WTC11 (cell line): ENCODE results near the gene TPX2. TPM values are rescaled to one million over a fixed set of nuclear protein-coding genes. Genes with fewer than 3 reads are reported as not detected.
"Not testable (repeated sequence)": the region's sequence is repeated elsewhere in the genome, so short reads cannot be mapped to it uniquely, and the experiment has no call there.

Source experiments
- ATAC-seq: fragments of 200-7000 bp; cut with Tn5 transposase; 2 replicates; pipeline ENCODE4 v1.10.0; 2021; ENCODE audit warnings: mild to moderate bottlenecking, moderate library complexity
- CTCF ChIA-PET: fragments of 300-600 bp; sonication (Branson Sonifier 250); formaldehyde crosslinking; loops from one replicate; lab custom pipeline; 2021; ENCODE audit warnings: antibody characterized with exemption; lab: Charles Lee
- POLR2A ChIA-PET: fragments of 350-600 bp; sonication (Branson Sonifier 250); formaldehyde crosslinking; loops from one replicate; lab custom pipeline; 2021; ENCODE audit warnings: antibody characterized with exemption; lab: Charles Lee
- DNase-seq: peaks from one replicate; pipeline ENCODE4 v3.0.0; 2021; ENCODE audit warnings: low spot score
- H3K27ac Mint-ChIP-seq: 2 replicates; pipeline ENCODE4 v1.8.0; 2021; ENCODE audit warnings: mixed read lengths
- H3K27me3 Mint-ChIP-seq: 2 replicates; pipeline ENCODE4 v1.8.0; 2021; ENCODE audit warnings: low read depth, mild to moderate bottlenecking, moderate library complexity, mixed read lengths
- H3K36me3 Mint-ChIP-seq: 2 replicates; pipeline ENCODE4 v1.8.0; 2021; ENCODE audit warnings: mixed read lengths
- H3K4me1 Mint-ChIP-seq: 2 replicates; pipeline ENCODE4 v1.8.0; 2022; ENCODE audit warnings: mixed read lengths
- H3K4me3 Mint-ChIP-seq: 2 replicates; pipeline ENCODE4 v1.8.0; 2021; ENCODE audit warnings: mild to moderate bottlenecking, moderate library complexity, mixed read lengths
- H3K9me3 Mint-ChIP-seq: 2 replicates; pipeline ENCODE4 v1.8.0; 2021; ENCODE audit warnings: mixed read lengths
- ATF1 ChIP-seq: sonication (generic); formaldehyde crosslinking; IDR thresholded peaks from 2 replicates; pipeline ENCODE4 v1.8.1; 2023; ENCODE audit warnings: mild to moderate bottlenecking, moderate library complexity, missing genetic modification reagents
- FOXJ3 ChIP-seq: sonication (generic); formaldehyde crosslinking; IDR thresholded peaks from 2 replicates; pipeline ENCODE4 v1.9.0; 2021; ENCODE audit warnings: missing genetic modification reagents, mild to moderate bottlenecking, borderline replicate concordance
- HMGA2 ChIP-seq: fragments of 250-450 bp; sonication (Bioruptor Pico); IDR thresholded peaks from 2 replicates; pipeline ENCODE4 v1.4.0; 2021; ENCODE audit warnings: mild to moderate bottlenecking, moderate library complexity
- MYBL2 ChIP-seq: sonication (generic); formaldehyde crosslinking; IDR thresholded peaks from 2 replicates; pipeline ENCODE4 v1.8.1; 2023; ENCODE audit warnings: mild to moderate bottlenecking, moderate library complexity, missing genetic modification reagents
- NFE2L1 ChIP-seq: sonication (generic); formaldehyde crosslinking; IDR thresholded peaks from 2 replicates; pipeline ENCODE4 v1.8.1; 2023; ENCODE audit warnings: missing genetic modification reagents
- TEAD1 ChIP-seq: sonication (generic); formaldehyde crosslinking; IDR thresholded peaks from 2 replicates; pipeline ENCODE4 v1.8.0; 2022; ENCODE audit warnings: mild to moderate bottlenecking, missing genetic modification reagents
- TP53 ChIP-seq: sonication (generic); formaldehyde crosslinking; IDR thresholded peaks from 2 replicates; pipeline ENCODE4 v1.8.1; 2023; ENCODE audit warnings: mild to moderate bottlenecking, missing genetic modification reagents
- ZNF317 ChIP-seq: sonication (generic); formaldehyde crosslinking; IDR thresholded peaks from 2 replicates; pipeline ENCODE4 v1.8.1; 2023; ENCODE audit warnings: low read depth, mild to moderate bottlenecking, moderate library complexity, missing genetic modification reagents, borderline replicate concordance
- ZNF396 ChIP-seq: fragments of 250-450 bp; sonication (Bioruptor Pico); IDR thresholded peaks from 2 replicates; pipeline ENCODE4 v1.8.0; 2021; ENCODE audit warnings: mild to moderate bottlenecking, moderate library complexity, borderline replicate concordance
- ZNF416 ChIP-seq: fragments of 250-450 bp; sonication (Bioruptor Pico); IDR thresholded peaks from 2 replicates; pipeline ENCODE4 v1.9.0; 2021; ENCODE audit warnings: mild to moderate bottlenecking, inconsistent platforms
- total RNA-seq: library from RNA; stranded (reverse); gene quantifications from 3 replicates; pipeline ENCODE4 v1.2.3, GENCODE V29; 2021
- TF ChIP-seq, protein P1 (sequence below): sonication (generic); formaldehyde crosslinking; IDR thresholded peaks from 2 replicates; pipeline ENCODE4 v1.8.0; 2022; ENCODE audit warnings: mild to moderate bottlenecking, missing genetic modification reagents
- TF ChIP-seq, protein P2 (sequence below): sonication (generic); formaldehyde crosslinking; conservative IDR thresholded peaks from 2 replicates; pipeline ENCODE4 v1.8.1; 2023; ENCODE audit warnings: mild to moderate bottlenecking, low read depth, missing genetic modification reagents, moderate library complexity
- TF ChIP-seq, protein P3 (sequence below): sonication (generic); formaldehyde crosslinking; IDR thresholded peaks from 2 replicates; pipeline ENCODE4 v1.8.1; 2022; ENCODE audit warnings: missing genetic modification reagents, borderline replicate concordance

Gene TPX2
- total RNA-seq, 1 experiment from 2014 or later, result 123 TPM

DNA sequence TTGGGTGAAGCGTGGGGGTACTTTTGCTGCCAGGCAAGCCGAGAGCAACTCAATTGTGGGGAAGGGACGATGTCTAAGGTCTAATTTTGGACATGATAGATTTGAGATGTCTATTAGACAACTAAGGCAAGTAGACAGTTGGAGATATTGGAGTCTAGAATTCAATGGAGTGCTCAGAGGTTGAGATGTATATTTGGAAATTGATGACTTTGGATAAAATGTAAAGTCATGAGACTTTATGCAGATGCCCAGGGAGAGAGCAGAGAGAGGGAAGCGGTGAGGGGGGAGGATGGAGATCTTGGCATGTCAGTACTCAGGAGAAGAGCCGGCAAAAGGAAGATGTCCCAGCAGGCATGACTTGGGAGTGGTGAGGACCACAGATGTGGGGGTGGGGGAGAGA, 87.0 kb downstream of the TPX2 start:
- no peak for TF ChIP-seq ATF1 (CRISPR knock-in tag)
- TF ChIP-seq ZNF317 (CRISPR knock-in tag), result no peak
- no peak for TF ChIP-seq ZNF396 (CRISPR knock-in tag)
- TF ChIP-seq, protein P1, sequence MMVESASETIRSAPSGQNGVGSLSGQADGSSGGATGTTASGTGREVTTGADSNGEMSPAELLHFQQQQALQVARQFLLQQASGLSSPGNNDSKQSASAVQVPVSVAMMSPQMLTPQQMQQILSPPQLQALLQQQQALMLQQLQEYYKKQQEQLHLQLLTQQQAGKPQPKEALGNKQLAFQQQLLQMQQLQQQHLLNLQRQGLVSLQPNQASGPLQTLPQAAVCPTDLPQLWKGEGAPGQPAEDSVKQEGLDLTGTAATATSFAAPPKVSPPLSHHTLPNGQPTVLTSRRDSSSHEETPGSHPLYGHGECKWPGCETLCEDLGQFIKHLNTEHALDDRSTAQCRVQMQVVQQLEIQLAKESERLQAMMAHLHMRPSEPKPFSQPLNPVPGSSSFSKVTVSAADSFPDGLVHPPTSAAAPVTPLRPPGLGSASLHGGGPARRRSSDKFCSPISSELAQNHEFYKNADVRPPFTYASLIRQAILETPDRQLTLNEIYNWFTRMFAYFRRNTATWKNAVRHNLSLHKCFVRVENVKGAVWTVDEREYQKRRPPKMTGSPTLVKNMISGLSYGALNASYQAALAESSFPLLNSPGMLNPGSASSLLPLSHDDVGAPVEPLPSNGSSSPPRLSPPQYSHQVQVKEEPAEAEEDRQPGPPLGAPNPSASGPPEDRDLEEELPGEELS (CRISPR knock-in tag), result no peak
- TF ChIP-seq, protein P2, sequence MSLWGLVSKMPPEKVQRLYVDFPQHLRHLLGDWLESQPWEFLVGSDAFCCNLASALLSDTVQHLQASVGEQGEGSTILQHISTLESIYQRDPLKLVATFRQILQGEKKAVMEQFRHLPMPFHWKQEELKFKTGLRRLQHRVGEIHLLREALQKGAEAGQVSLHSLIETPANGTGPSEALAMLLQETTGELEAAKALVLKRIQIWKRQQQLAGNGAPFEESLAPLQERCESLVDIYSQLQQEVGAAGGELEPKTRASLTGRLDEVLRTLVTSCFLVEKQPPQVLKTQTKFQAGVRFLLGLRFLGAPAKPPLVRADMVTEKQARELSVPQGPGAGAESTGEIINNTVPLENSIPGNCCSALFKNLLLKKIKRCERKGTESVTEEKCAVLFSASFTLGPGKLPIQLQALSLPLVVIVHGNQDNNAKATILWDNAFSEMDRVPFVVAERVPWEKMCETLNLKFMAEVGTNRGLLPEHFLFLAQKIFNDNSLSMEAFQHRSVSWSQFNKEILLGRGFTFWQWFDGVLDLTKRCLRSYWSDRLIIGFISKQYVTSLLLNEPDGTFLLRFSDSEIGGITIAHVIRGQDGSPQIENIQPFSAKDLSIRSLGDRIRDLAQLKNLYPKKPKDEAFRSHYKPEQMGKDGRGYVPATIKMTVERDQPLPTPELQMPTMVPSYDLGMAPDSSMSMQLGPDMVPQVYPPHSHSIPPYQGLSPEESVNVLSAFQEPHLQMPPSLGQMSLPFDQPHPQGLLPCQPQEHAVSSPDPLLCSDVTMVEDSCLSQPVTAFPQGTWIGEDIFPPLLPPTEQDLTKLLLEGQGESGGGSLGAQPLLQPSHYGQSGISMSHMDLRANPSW (CRISPR knock-in tag), result no peak
- TF ChIP-seq NFE2L1 (CRISPR knock-in tag), result no peak
- TF ChIP-seq, protein P3, sequence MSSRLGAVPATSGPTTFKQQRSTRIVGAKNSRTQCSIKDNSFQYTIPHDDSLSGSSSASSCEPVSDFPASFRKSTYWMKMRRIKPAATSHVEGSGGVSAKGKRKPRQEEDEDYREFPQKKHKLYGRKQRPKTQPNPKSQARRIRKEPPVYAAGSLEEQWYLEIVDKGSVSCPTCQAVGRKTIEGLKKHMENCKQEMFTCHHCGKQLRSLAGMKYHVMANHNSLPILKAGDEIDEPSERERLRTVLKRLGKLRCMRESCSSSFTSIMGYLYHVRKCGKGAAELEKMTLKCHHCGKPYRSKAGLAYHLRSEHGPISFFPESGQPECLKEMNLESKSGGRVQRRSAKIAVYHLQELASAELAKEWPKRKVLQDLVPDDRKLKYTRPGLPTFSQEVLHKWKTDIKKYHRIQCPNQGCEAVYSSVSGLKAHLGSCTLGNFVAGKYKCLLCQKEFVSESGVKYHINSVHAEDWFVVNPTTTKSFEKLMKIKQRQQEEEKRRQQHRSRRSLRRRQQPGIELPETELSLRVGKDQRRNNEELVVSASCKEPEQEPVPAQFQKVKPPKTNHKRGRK, result no peak
- no peak for TF ChIP-seq TEAD1 (CRISPR knock-in tag)
- TF ChIP-seq, all 79 proteins: peak for 0
- no peaks in the 10 kb centered on the region for H3K9me3 Mint-ChIP-seq
- no peaks in the 10 kb centered on the region for H3K36me3 Mint-ChIP-seq
- H3K4me1 Mint-ChIP-seq, result peaks cover 7% of the 10 kb centered on the region; the same call in 1 of the 2 replicates
- H3K4me3 Mint-ChIP-seq, result no peak overlapping the region
- ATAC-seq (no peak), DNase-seq (no peak)
- ChIA-PET CTCF (interaction anchor here (0.6 to 4.3 kb wide), 2 partner anchors 191 to 265 kb away, joined by 3 to 18 read pairs; no protein-coding TSS in a partner anchor), POLR2A (no interaction called here)
- no peak overlapping the region for H3K27ac Mint-ChIP-seq
- no peaks in the 10 kb centered on the region for H3K27me3 Mint-ChIP-seq

DNA sequence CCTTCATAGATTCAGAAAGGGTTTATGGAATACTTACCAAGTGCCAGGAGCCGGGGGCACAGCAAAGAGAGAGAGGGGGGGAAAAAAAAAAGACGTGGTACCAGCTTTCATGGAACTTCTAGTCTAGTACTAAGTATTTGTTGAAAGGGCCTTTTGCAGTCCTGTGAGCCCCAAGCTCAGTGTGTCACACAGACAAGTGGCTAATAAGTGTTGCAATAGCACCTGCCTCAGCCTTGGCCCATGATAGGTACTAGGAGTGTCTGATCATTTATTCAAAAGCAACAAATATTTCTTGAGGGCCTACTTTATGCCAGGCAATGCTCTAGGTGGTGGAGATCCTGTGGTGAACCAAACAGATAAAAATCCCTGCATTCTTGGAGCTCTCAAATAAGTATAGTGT, 88.0 kb downstream of the TPX2 start:
- H3K4me1 Mint-ChIP-seq, result peaks cover 6% of the 10 kb centered on the region; the same call in 1 of the 2 replicates
- no peaks in the 10 kb centered on the region for H3K36me3 Mint-ChIP-seq
- no peak for DNase-seq
- H3K9me3 Mint-ChIP-seq, result no peaks in the 10 kb centered on the region
- H3K27ac Mint-ChIP-seq, result no peak overlapping the region
- TF ChIP-seq ZNF416 (CRISPR knock-in tag), result no peak
- no peak for TF ChIP-seq HMGA2 (CRISPR knock-in tag)
- TF ChIP-seq FOXJ3, result no peak
- TF ChIP-seq, all 79 proteins: peak for 0
- ATAC-seq, result no peak
- Mint-ChIP-seq H3K4me3 (no peak overlapping the region), H3K27me3 (no peaks in the 10 kb centered on the region)
- POLR2A ChIA-PET, result no interaction called here
- CTCF ChIA-PET, result interaction anchor here (1.1 to 4.3 kb wide), 2 partner anchors 26 to 191 kb away, joined by 3 to 18 read pairs; no protein-coding TSS in a partner anchor

DNA sequence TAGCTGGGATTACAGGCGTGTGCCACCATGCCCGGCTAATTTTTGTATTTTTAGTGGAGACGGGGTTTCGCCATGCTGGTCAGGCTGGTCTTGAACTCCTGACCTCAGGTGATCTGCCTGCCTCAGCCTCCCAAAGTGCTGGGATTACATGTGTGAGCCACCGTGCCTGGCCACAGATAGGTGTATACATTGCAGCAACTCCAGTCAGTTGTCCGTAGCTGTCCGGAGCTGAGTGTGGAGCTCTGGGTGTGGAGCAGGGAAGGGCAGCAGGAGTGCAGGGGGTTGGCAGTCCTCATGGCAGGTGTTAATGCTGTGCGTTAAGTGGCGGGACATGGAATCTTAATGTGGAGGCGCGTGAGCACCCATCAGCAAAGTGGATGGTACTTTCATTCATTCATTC, 88.9 kb downstream of the TPX2 start:
- POLR2A ChIA-PET, ATAC-seq, H3K4me1 Mint-ChIP-seq, H3K9me3 Mint-ChIP-seq, H3K36me3 Mint-ChIP-seq, H3K4me3 Mint-ChIP-seq, DNase-seq, H3K27me3 Mint-ChIP-seq, H3K27ac Mint-ChIP-seq: not testable (repeated sequence)
- CTCF ChIA-PET, result interaction anchor here (0.7 to 1.1 kb wide), 3 partner anchors 25 to 239 kb away, joined by 3 read pairs; no protein-coding TSS in a partner anchor

DNA sequence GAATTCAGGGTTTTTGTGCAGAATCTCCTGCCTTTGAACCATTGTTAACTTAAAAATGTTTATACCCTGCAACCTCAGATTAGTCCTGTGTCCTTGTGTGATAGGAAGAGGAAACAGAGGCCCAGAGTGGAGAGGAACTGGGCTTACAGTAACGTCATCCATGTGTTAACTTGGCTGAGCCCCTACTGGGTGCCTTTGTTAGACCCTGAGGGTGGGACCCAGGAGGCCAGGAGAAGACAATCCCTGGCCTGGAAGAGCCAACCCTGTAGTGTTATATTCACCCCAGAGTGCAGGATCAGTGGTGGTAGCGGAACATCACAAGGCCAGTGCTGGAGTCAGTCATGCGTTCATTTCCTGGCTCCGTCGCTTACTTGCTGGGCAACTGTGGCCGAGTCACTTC, 90.6 kb downstream of the TPX2 start:
- H3K4me3 Mint-ChIP-seq, result no peak overlapping the region
- CTCF ChIA-PET, result interaction anchor here (1.1 to 2.0 kb wide), 5 partner anchors 17 to 188 kb away, joined by 4 to 9 read pairs (median 8); partner anchors contain the start of gene PDRG1
- POLR2A ChIA-PET, result interaction anchor here (0.6 kb wide), 1 partner anchor 264 kb away, joined by 3 read pairs; no protein-coding TSS in a partner anchor
- H3K27ac Mint-ChIP-seq, result no peak overlapping the region
- no peaks in the 10 kb centered on the region for H3K27me3 Mint-ChIP-seq
- TF ChIP-seq FOXJ3 (no peak), TP53 (CRISPR knock-in tag) (no peak), MYBL2 (CRISPR knock-in tag) (no peak)
- H3K9me3 Mint-ChIP-seq, result no peaks in the 10 kb centered on the region
- no peaks in the 10 kb centered on the region for H3K36me3 Mint-ChIP-seq
- DNase-seq (no peak), ATAC-seq (no peak)
- H3K4me1 Mint-ChIP-seq, result no peaks in the 10 kb centered on the region
